HL-60 (cell line): Measurements from ENCODE around the gene CELF5.

ENCODE experiments used
- DNase-seq, 2 experiments: peaks; one replicate each; pipeline ENCODE4 v3.0.0-alpha.2; 2010 to 2020; ENCODE audit warnings: low read depth in 1 of 2, low spot score in 1 of 2
- H3K27ac ChIP-seq: fragments of 250-450 bp; sonication (Bioruptor Pico); replicated peaks from 2 replicates; pipeline ENCODE4 v1.5.1; 2020; ENCODE audit warnings: mild to moderate bottlenecking, moderate library complexity
- H3K27me3 ChIP-seq: fragments of 250-450 bp; sonication (Bioruptor Pico); 2 replicates; pipeline ENCODE4 v1.5.1; 2021; ENCODE audit warnings: mild to moderate bottlenecking, moderate library complexity; ENCODE audit not compliant: insufficient read depth, poor library complexity, severe bottlenecking
- H3K4me3 ChIP-seq: replicated peaks from 2 replicates; pipeline ENCODE4 v1.5.1; 2011; ENCODE audit warnings: mild to moderate bottlenecking, control low read depth, low read length; ENCODE audit not compliant: insufficient read depth
- CTCF ChIP-seq: IDR thresholded peaks from one replicate; pipeline ENCODE4 v1.5.1; 2011; ENCODE audit warnings: low read length, control low read depth, inconsistent platforms; ENCODE audit not compliant: insufficient read depth
- GABPA ChIP-seq: IDR thresholded peaks from 2 replicates; pipeline ENCODE4 v1.6.1; 2012; ENCODE audit warnings: low read depth
- POLR2AphosphoS5 ChIP-seq: IDR thresholded peaks from 2 replicates; pipeline ENCODE4 v1.6.1; 2012; ENCODE audit warnings: low read depth
- REST ChIP-seq: IDR thresholded peaks from 2 replicates; pipeline ENCODE4 v1.6.1; 2012; ENCODE audit warnings: low read depth; ENCODE audit not compliant: insufficient replicate concordance
- SPI1 ChIP-seq: IDR thresholded peaks from 2 replicates; pipeline ENCODE4 v1.6.1; 2012; ENCODE audit warnings: low read depth, mild to moderate bottlenecking, borderline replicate concordance

Gene CELF5

GRCh38 chr19:3319643-3320353 is 95.3 kb downstream of the CELF5 start:
- no peak for DNase-seq
- TF ChIP-seq SPI1 (no peak), POLR2AphosphoS5 (no peak), CTCF (no peak), REST (no peak), GABPA (no peak)
- no peak overlapping the region for H3K4me3 ChIP-seq
- peaks cover 6% of the 10 kb centered on the region for H3K27me3 ChIP-seq
- no peak overlapping the region for H3K27ac ChIP-seq

- peaks cover 6% of the 10 kb centered on the region for H3K27me3 ChIP-seq
These were observed 95.9 kb downstream of the CELF5 start for GRCh38 chr19:3320354-3320670.

GRCh38 chr19:3320853-3321252 is 96.4 kb downstream of the CELF5 start:
- DNase-seq, result no peak
- no peak for TF ChIP-seq GABPA
- TF ChIP-seq SPI1, result no peak
- TF ChIP-seq REST, result no peak
- TF ChIP-seq CTCF, result no peak
- no peak for TF ChIP-seq POLR2AphosphoS5
- H3K27ac ChIP-seq, result no peak overlapping the region
- peaks cover 6% of the 10 kb centered on the region for H3K27me3 ChIP-seq
- H3K4me3 ChIP-seq, result no peak overlapping the region

More at GRCh38 chr19:3320354-3320670, 95.9 kb downstream of the CELF5 start:
- DNase-seq, result no peak
- no peak overlapping the region for H3K27ac ChIP-seq
- H3K4me3 ChIP-seq, result no peak overlapping the region
- TF ChIP-seq POLR2AphosphoS5, result no peak
- no peak for TF ChIP-seq CTCF

GRCh38 chr19:3321696-3322095 is 97.2 kb downstream of the CELF5 start:
- Histone ChIP-seq H3K27me3 (peaks cover 6% of the 10 kb centered on the region), H3K27ac (no peak overlapping the region), H3K4me3 (no peak overlapping the region)
- TF ChIP-seq SPI1 (no peak), POLR2AphosphoS5 (no peak), REST (no peak), GABPA (no peak), CTCF (no peak)
- no peak for DNase-seq
